DND-41 (cell line): ENCODE results near the gene UNC45A.
A peak's percentile ranks its signal among the peaks of the same experiment; 100 is the strongest.

Source experiments
- ATAC-seq: fragments of 200-7000 bp; cut with Tn5 transposase; 3 replicates; pipeline ENCODE4 v1.9.1; 2021; ENCODE audit warnings: low read depth; ENCODE audit not compliant: insufficient read depth
- DNase-seq: peaks from one replicate; pipeline ENCODE4 v3.0.0-alpha.2; 2020
- H2AFZ ChIP-seq: 2 replicates; pipeline ENCODE4 v1.6.0; 2012; ENCODE audit warnings: low read depth, low read length
- H3K27ac ChIP-seq: 2 replicates; pipeline ENCODE4 v1.5.1; 2012; ENCODE audit warnings: low read length, inconsistent platforms
- H3K27me3 ChIP-seq: fragments of 200-600 bp; sonication (generic); 2 replicates; pipeline ENCODE4 v1.6.0; 2012; ENCODE audit warnings: low read length, mild to moderate bottlenecking, inconsistent platforms; ENCODE audit not compliant: insufficient read depth, poor library complexity
- H3K36me3 ChIP-seq: 2 replicates; pipeline ENCODE4 v1.5.1; 2012; ENCODE audit warnings: low read length, inconsistent platforms; ENCODE audit not compliant: insufficient read depth
- H3K4me1 ChIP-seq: 2 replicates; pipeline ENCODE4 v1.5.1; 2012; ENCODE audit warnings: mild to moderate bottlenecking, low read length; ENCODE audit not compliant: insufficient read depth
- H3K4me2 ChIP-seq: 2 replicates; pipeline ENCODE4 v1.6.0; 2012; ENCODE audit warnings: mild to moderate bottlenecking, moderate library complexity, low read length, inconsistent platforms; ENCODE audit not compliant: insufficient read depth
- H3K4me3 ChIP-seq, 2 experiments: fragments of 200-600 bp in 1 of 2; shearing (Covaris generic) in 1 of 2; 2 replicates each; pipeline ENCODE4 v1.5.1; 2012 to 2016; ENCODE audit warnings: inconsistent platforms in 2 of 2, low read length in 2 of 2, mild to moderate bottlenecking in 2 of 2, low read depth in 1 of 2, moderate library complexity in 1 of 2
- H3K79me2 ChIP-seq: 2 replicates; pipeline ENCODE4 v1.6.0; 2012; ENCODE audit warnings: low read length, inconsistent platforms; ENCODE audit not compliant: insufficient read depth
- H3K9ac ChIP-seq: 2 replicates; pipeline ENCODE4 v1.6.0; 2012; ENCODE audit warnings: low read depth, mild to moderate bottlenecking, inconsistent platforms, low read length, moderate library complexity
- H3K9me3 ChIP-seq: 2 replicates; pipeline ENCODE4 v1.5.1; 2012; ENCODE audit warnings: low read length, moderate library complexity, mild to moderate bottlenecking, inconsistent platforms; ENCODE audit not compliant: insufficient read depth, severe bottlenecking
- H4K20me1 ChIP-seq: 2 replicates; pipeline ENCODE4 v1.6.0; 2012; ENCODE audit warnings: low read length; ENCODE audit not compliant: insufficient read depth
- EZH2 ChIP-seq: IDR thresholded peaks from 3 replicates; pipeline ENCODE4 v1.6.1; 2012; ENCODE audit warnings: borderline replicate concordance, low read depth, mild to moderate bottlenecking, moderate library complexity, low read length, inconsistent platforms; ENCODE audit not compliant: severe bottlenecking
- TF ChIP-seq, protein P1 (sequence below): IDR thresholded peaks from 2 replicates; pipeline ENCODE4 v1.5.1; 2012; ENCODE audit warnings: borderline replicate concordance, low read length, moderate library complexity, mild to moderate bottlenecking; ENCODE audit not compliant: poor library complexity, severe bottlenecking; ENCODE audit errors: extremely low read depth

UNC45A gene

DNA sequence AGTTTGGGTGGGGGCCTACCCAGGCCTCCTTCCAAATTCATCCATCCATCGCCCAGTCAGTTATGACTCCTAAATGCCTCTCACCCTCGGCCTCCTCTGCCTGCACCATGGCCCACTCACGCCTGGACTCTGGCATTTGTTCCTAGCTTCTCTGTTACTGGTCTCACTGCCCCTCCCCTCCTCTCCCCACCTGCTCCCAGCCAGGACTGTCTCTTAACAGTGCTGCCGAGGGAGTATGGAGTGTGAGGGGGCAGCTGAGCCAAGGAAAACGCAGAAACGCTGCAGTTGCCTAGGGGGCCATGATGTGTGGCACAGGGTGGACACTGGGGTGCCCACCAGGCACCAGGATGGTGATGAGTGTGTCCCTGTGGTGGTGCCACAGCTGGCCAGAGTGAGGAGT lies 22.7 kb downstream of the UNC45A start:
- no peak overlapping the region for H3K27ac ChIP-seq
- ATAC-seq: no peak

DNA sequence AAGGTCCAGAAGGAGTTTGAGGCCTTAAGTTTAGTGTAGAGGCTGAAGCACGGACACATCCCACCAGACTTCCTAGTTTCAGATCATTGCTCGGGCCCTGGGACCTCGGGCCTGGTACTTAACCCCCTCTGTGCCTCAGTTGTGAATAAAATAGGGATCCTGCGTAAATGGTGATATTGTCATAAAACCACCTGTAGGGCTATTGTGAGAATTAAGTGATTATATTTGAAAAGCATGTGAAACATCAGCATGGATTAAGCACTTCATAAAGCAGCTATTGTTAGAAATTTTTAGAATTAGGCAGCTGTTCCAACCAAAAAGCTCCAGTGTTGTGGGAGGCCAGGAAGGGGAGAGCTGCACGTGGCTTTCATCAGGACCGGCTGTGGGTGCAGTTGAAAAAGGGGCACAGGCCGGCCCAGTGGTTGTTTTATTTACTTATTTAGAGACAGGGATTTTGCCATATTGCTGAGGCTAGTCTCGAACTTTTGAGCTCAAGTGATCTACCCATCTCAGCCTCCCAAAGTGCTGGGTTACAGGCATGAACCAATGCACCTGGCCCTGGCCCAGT lies 24.0 kb downstream of the UNC45A start:
- Histone ChIP-seq H2AFZ (no peak overlapping the region), H3K4me1 (peaks cover 21% of the 10 kb centered on the region), H3K27ac (no peak overlapping the region), H3K9me3 (no peaks in the 10 kb centered on the region), H3K79me2 (peaks cover 48% of the 10 kb centered on the region), H3K27me3 (no peaks in the 10 kb centered on the region), H3K9ac (no peak overlapping the region), H3K4me2 (no peak overlapping the region), H3K36me3 (peaks cover 72% of the 10 kb centered on the region), H3K4me3 (no peak overlapping the region), H4K20me1 (peaks cover 8% of the 10 kb centered on the region; the same call in 1 of the 2 replicates)
- DNase-seq (no peak), ATAC-seq (no peak)
- TF ChIP-seq, protein P1, sequence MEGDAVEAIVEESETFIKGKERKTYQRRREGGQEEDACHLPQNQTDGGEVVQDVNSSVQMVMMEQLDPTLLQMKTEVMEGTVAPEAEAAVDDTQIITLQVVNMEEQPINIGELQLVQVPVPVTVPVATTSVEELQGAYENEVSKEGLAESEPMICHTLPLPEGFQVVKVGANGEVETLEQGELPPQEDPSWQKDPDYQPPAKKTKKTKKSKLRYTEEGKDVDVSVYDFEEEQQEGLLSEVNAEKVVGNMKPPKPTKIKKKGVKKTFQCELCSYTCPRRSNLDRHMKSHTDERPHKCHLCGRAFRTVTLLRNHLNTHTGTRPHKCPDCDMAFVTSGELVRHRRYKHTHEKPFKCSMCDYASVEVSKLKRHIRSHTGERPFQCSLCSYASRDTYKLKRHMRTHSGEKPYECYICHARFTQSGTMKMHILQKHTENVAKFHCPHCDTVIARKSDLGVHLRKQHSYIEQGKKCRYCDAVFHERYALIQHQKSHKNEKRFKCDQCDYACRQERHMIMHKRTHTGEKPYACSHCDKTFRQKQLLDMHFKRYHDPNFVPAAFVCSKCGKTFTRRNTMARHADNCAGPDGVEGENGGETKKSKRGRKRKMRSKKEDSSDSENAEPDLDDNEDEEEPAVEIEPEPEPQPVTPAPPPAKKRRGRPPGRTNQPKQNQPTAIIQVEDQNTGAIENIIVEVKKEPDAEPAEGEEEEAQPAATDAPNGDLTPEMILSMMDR: no peak
- no peak for TF ChIP-seq EZH2

More for the DNA sequence above, 22.7 kb downstream of the UNC45A start:
- DNase-seq: no peak
- TF ChIP-seq EZH2: no peak
- Histone ChIP-seq H3K27me3 (no peaks in the 10 kb centered on the region), H3K4me2 (no peak overlapping the region), H3K36me3 (peaks cover 72% of the 10 kb centered on the region), H3K9me3 (no peaks in the 10 kb centered on the region), H3K79me2 (peaks cover 38% of the 10 kb centered on the region), H2AFZ (no peak overlapping the region), H3K4me3 (no peak overlapping the region), H4K20me1 (peaks cover 5% of the 10 kb centered on the region; the same call in 1 of the 2 replicates), H3K9ac (0 out of 2 replicates have a peak overlapping the region, but pooled peaks have one; percentile 11), H3K4me1 (peaks cover 26% of the 10 kb centered on the region)

- no peaks in the 10 kb centered on the region for H3K9me3 ChIP-seq
- no peak for ATAC-seq
- DNase-seq: no peak
- no peak overlapping the region for H2AFZ ChIP-seq
- 0 out of 2 replicates have a peak overlapping the region, but pooled peaks have one; percentile 32 for H3K27ac ChIP-seq
- peaks cover 78% of the 10 kb centered on the region for H3K36me3 ChIP-seq
- H3K4me1 ChIP-seq: peaks cover 16% of the 10 kb centered on the region
- no peak for TF ChIP-seq EZH2
- TF ChIP-seq, protein P1: no peak
- H3K79me2 ChIP-seq: peaks cover 49% of the 10 kb centered on the region
- peaks cover 8% of the 10 kb centered on the region; the same call in 1 of the 2 replicates for H4K20me1 ChIP-seq
- no peak overlapping the region for H3K4me2 ChIP-seq
- H3K9ac ChIP-seq: no peak overlapping the region
- no peak overlapping the region for H3K4me3 ChIP-seq
- H3K27me3 ChIP-seq: no peaks in the 10 kb centered on the region
Observed at GRCh38 chr15:90959894-90960293, 24.8 kb downstream of the UNC45A start.

DNA sequence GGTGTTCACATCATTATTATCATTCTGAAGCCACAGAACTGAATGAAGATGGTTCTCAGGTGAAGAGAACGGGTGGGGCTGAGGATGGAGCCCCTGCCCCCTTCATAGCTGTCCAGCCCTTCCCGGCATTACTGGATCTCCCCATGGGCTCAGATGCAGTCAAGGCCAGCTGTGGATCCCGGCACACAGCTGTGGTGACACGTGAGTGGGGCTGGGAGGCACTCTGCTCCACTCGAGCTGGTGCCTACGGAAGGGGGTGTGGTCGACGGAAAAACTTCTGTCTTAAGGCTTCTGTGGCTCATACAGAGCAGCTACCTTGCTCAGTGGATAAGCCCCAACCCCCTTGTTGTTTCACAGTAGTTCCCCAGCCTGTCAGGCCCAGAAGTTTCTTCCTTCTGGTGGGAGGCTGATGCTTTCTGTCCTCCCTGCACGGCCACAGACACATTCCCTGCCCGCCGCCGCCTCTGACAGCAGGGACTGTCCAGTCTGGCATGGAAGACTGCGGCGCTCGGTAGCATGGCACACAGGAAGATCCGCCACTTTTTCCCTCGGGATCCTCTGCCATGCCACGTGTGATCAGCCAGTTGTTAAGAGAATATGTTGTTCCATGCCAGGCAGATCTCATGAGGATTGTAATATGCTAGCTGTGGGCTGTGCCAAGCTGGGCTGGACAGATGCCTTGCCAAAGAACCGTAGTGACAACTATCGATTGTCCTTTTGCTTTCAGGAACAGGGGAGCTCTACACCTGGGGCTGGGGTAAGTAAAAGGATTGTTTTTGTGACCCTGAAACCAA lies 25.4 kb downstream of the UNC45A start:
- H3K4me3 ChIP-seq: no peak overlapping the region
- no peak for DNase-seq
- ATAC-seq: no peak
- peaks cover 14% of the 10 kb centered on the region for H3K4me1 ChIP-seq
- H2AFZ ChIP-seq: no peak overlapping the region
- no peaks in the 10 kb centered on the region for H3K9me3 ChIP-seq
- H3K4me2 ChIP-seq: no peak overlapping the region
- H3K27ac ChIP-seq: no peak overlapping the region
- peaks cover 83% of the 10 kb centered on the region for H3K36me3 ChIP-seq
- peaks cover 45% of the 10 kb centered on the region for H3K79me2 ChIP-seq
- peaks cover 8% of the 10 kb centered on the region; the same call in 1 of the 2 replicates for H4K20me1 ChIP-seq
- H3K9ac ChIP-seq: no peak overlapping the region
- H3K27me3 ChIP-seq: no peaks in the 10 kb centered on the region
- no peak for TF ChIP-seq EZH2
- TF ChIP-seq, protein P1: no peak
